HepG2 (cell line): Measurements from ENCODE around the gene FGGY. TPM values are rescaled to one million over a fixed set of nuclear protein-coding genes. Genes with fewer than 3 reads are reported as not detected.

Experiments used
- ATAC-seq: fragments of 200-7000 bp; cut with Tn5 transposase; 3 replicates; pipeline ENCODE4 v1.9.1; 2020; ENCODE audit warnings: mild to moderate bottlenecking, moderate library complexity
- BruUV-seq: library from RNA; stranded (reverse); fragments of 400-500 nt; replicated peaks from 2 replicates; lab custom pipeline; 2021; lab: Mats Ljungman, UMichigan
- CTCF ChIA-PET: fragments of 300-600 bp; formaldehyde crosslinking; extraction: SDS; loops from one replicate; lab custom pipeline; 2021; ENCODE audit warnings: low total read pairs, inconsistent platforms, low intra/inter-chr PET ratio; lab: Yijun Ruan, JAX
- POLR2A ChIA-PET: fragments of 350-600 bp; sonication (Branson Sonifier 250); formaldehyde crosslinking; loops from one replicate; lab custom pipeline; 2020; ENCODE audit warnings: antibody characterized with exemption, inconsistent platforms; lab: Yijun Ruan, JAX
- DNase-seq: peaks from one replicate; pipeline ENCODE4 v3.0.0-alpha.2; 2015; ENCODE audit warnings: low spot score
- FAIRE-seq: peaks from 3 replicates; lab custom pipeline; 2011; peaks lifted over from hg19 to GRCh38; lab: Jason Lieb, UNC
- H2AFZ ChIP-seq: one replicate; pipeline ENCODE4 v1.6.1; 2011; ENCODE audit warnings: low read length, inconsistent platforms
- H3K27ac ChIP-seq: fragments of 300-600 bp; 3 replicates; pipeline ENCODE4 v1.8.0; 2011; ENCODE audit warnings: mixed run types, mild to moderate bottlenecking, mixed read lengths, low read length, inconsistent platforms; ENCODE audit not compliant: insufficient read depth; ENCODE audit errors: extremely low read length
- H3K27me3 ChIP-seq, 2 experiments: fragments of 200-600 bp in 1 of 2; 2 replicates in 1 of 2; 3 replicates in 1 of 2; pipeline versions ENCODE4 v1.6.0 to v1.8.0; 2011; ENCODE audit warnings: low read length in 2 of 2, mild to moderate bottlenecking in 2 of 2, moderate library complexity in 2 of 2, inconsistent platforms in 1 of 2; ENCODE audit not compliant: insufficient read depth in 2 of 2, control insufficient read depth in 1 of 2
- H3K36me3 ChIP-seq, 2 experiments: fragments of 200-600 bp in 1 of 2; replicated peaks in 1 of 2; 2 replicates in 1 of 2; 3 replicates in 1 of 2; pipeline versions ENCODE4 v1.5.1 to v1.8.0; 2011; ENCODE audit warnings: low read length in 2 of 2, inconsistent platforms in 1 of 2; ENCODE audit not compliant: insufficient read depth in 2 of 2, control insufficient read depth in 1 of 2
- H3K4me1 ChIP-seq: 2 replicates; pipeline ENCODE4 v1.5.1; 2012; ENCODE audit warnings: low read length, inconsistent platforms; ENCODE audit not compliant: insufficient read depth
- H3K4me2 ChIP-seq: 2 replicates; pipeline ENCODE4 v1.6.0; 2011; ENCODE audit warnings: low read depth, low read length, inconsistent platforms
- H3K4me3 ChIP-seq, 3 experiments: fragments of 200-600 bp in 1 of 3; sonication (generic), shearing (Covaris generic) in 1 of 3; replicated peaks in 1 of 3; 2 replicates each; pipeline ENCODE4 v1.5.1; 2011 to 2016; ENCODE audit warnings: low read length in 3 of 3, inconsistent platforms in 2 of 3, low read depth in 2 of 3, mild to moderate bottlenecking in 2 of 3, control low read depth in 1 of 3, mixed read lengths in 1 of 3; ENCODE audit not compliant: insufficient read depth in 1 of 3
- H3K79me2 ChIP-seq: one replicate; pipeline ENCODE4 v1.6.1; 2011; ENCODE audit warnings: low read length, inconsistent platforms; ENCODE audit not compliant: insufficient read depth
- H3K9ac ChIP-seq: 2 replicates; pipeline ENCODE4 v1.6.0; 2011; ENCODE audit warnings: mild to moderate bottlenecking, low read depth, low read length, inconsistent platforms; ENCODE audit not compliant: insufficient read depth
- H3K9me3 ChIP-seq: 2 replicates; pipeline ENCODE4 v1.5.1; 2012; ENCODE audit warnings: mild to moderate bottlenecking, low read length
- H4K20me1 ChIP-seq: 2 replicates; pipeline ENCODE4 v1.6.0; 2011; ENCODE audit warnings: inconsistent platforms, mild to moderate bottlenecking, low read length, moderate library complexity; ENCODE audit not compliant: insufficient read depth
- BCL6 ChIP-seq: IDR thresholded peaks from 2 replicates; pipeline ENCODE4 v1.6.1; 2016; ENCODE audit warnings: missing genetic modification reagents, missing compliant biosample characterization
- HNF4A ChIP-seq: sonication (generic); formaldehyde crosslinking; IDR thresholded peaks from 2 replicates; pipeline ENCODE4 v1.4.0; 2020; ENCODE audit warnings: missing genetic modification reagents
- HNF4G ChIP-seq, 2 experiments: sonication (generic) in 1 of 2; formaldehyde crosslinking in 1 of 2; IDR thresholded peaks; 2 replicates each; pipeline versions ENCODE4 v1.4.0 to v1.6.1; 2011 to 2020; ENCODE audit warnings: borderline replicate concordance in 2 of 2, low read depth in 2 of 2, mild to moderate bottlenecking in 2 of 2, low read length in 1 of 2, missing genetic modification reagents in 1 of 2, moderate library complexity in 1 of 2
- KMT2B ChIP-seq: IDR thresholded peaks from 2 replicates; pipeline ENCODE4 v1.6.1; 2016; ENCODE audit warnings: missing genetic modification reagents, missing compliant biosample characterization
- MLLT10 ChIP-seq: sonication (generic); formaldehyde crosslinking; IDR thresholded peaks from 2 replicates; pipeline ENCODE4 v1.4.0; 2020; ENCODE audit warnings: missing genetic modification reagents
- SOX5 ChIP-seq: IDR thresholded peaks from 2 replicates; pipeline ENCODE4 v1.6.1; 2016; ENCODE audit warnings: borderline replicate concordance
- SP1 ChIP-seq, 2 experiments: fragments of 450-650 bp in 1 of 2; sonication (generic) in 1 of 2; formaldehyde crosslinking in 1 of 2; IDR thresholded peaks; 2 replicates each; pipeline versions ENCODE4 v1.4.0 to v1.6.1; 2016 to 2020; ENCODE audit warnings: missing genetic modification reagents in 1 of 2
- SSRP1 ChIP-seq: IDR thresholded peaks from 2 replicates; pipeline ENCODE4 v1.6.1; 2016; ENCODE audit warnings: control low read depth
- TCF7L2 ChIP-seq: IDR thresholded peaks from 2 replicates; pipeline ENCODE4 v1.6.1; 2011; ENCODE audit warnings: mild to moderate bottlenecking, low read depth, low read length, moderate library complexity
- ZNF235 ChIP-seq: sonication (generic); formaldehyde crosslinking; IDR thresholded peaks from 2 replicates; pipeline ENCODE4 v1.8.1; 2023; ENCODE audit warnings: mild to moderate bottlenecking, missing genetic modification reagents, borderline replicate concordance
- ZNF776 ChIP-seq: sonication (generic); formaldehyde crosslinking; IDR thresholded peaks from 2 replicates; pipeline ENCODE4 v1.4.0; 2020; ENCODE audit warnings: mild to moderate bottlenecking, missing genetic modification reagents
- ZNF879 ChIP-seq: sonication (generic); formaldehyde crosslinking; IDR thresholded peaks from 2 replicates; pipeline ENCODE4 v1.8.1; 2023; ENCODE audit warnings: missing genetic modification reagents
- WGBS: methylation state at CpG from one replicate; pipeline ENCODE4 v1.1.6; 2017; ENCODE audit warnings: low lambda C conversion rate; 5-methylcytosine and 5-hydroxymethylcytosine counted together
- in situ Hi-C: cut with HindIII; loops from 2 replicates; pipeline ENCODE4 v1.10.0; 2017; ENCODE audit warnings: low pct_unique_long_range_greater_than_20kb; ENCODE audit not compliant: extremely low pct_ligation_motif_present
- intact Hi-C: fragments of 100-400 bp; cut with micrococcal nuclease; formaldehyde crosslinking; loops from one replicate; pipeline ENCODE4 v1.10.0; 2022; ENCODE audit not compliant: unreplicated experiment
- polyA plus RNA-seq, 8 experiments: library from polyadenylated mRNA; depleted of rRNA in 3 of 8; stranded (reverse) in 7 of 8; unstranded in 1 of 8; fragments of >200 nt; fragmentation: Illumina TruSeq in 4 of 8; extraction: Trizol in 4 of 8; gene quantifications; 2 replicates each; pipeline versions ENCODE4 v1.2.1 to v1.2.3, GENCODE V29; 2011 to 2016; ENCODE audit warnings: low read depth in 4 of 8, missing spikeins in 1 of 8, mixed read lengths in 1 of 8; ENCODE audit not compliant: insufficient read depth in 1 of 8
- total RNA-seq, 5 experiments: library from RNA; depleted of rRNA; stranded (reverse); fragments of >200 nt; fragmentation: Illumina TruSeq; extraction: Trizol; gene quantifications; 2 replicates each; pipeline ENCODE4 v1.2.3, GENCODE V29; 2016; ENCODE audit warnings: low read depth in 1 of 5
- TF ChIP-seq, protein P1 (sequence below): sonication (generic); formaldehyde crosslinking; IDR thresholded peaks from 2 replicates; pipeline ENCODE4 v1.5.0; 2020; ENCODE audit warnings: missing genetic modification reagents

The FGGY gene
- total and polyA plus RNA-seq, 2 of the 13 experiments (the other 11 are each of a cell fraction or from before 2014, with no cell fraction given) = 15.7 to 27.5 TPM

DNA sequence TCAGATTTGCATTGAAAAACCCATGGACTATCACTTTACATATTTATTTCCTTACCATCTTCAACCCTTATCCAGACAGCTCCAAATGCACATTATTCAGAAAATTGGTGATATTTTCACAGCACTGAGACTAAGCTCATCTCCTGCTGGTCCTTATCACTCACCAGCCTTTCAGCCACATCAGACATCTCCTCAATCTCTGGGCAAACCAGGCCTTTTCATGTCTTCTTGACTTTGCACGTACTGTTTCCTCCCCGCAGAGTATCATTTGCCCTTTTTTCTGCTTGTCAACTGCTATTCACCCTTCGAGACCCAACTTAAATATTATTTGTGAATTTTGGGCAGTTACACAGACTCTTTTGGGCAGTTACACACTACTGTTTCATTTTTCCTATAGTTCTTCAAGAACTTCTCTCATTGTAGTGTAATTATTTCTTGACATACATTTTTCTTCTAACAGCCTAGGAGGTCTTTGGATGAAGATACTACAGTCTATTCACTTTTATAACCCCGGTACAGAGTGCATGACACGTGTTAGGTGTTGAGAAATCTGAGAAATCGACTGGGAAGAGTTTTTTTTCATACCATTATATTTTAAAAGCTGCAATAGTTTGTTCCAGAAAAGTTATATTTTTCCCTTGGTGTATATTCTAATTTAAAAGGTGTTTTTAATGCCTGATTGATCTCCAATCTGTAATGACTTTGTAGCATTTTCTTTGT, 98.0 kb downstream of the FGGY start:
- FAIRE-seq = no peak
- POLR2A ChIA-PET = no interaction called here
- no peak for DNase-seq
- no peaks in the 10 kb centered on the region for H3K27me3 ChIP-seq
- no peak overlapping the region for H3K27ac ChIP-seq
- no peak overlapping the region for H3K4me3 ChIP-seq
- H3K9ac ChIP-seq = no peak overlapping the region
- H4K20me1 ChIP-seq = no peaks in the 10 kb centered on the region
- H3K36me3 ChIP-seq = no peaks in the 10 kb centered on the region
- peaks cover 51% of the 10 kb centered on the region for H3K4me1 ChIP-seq
- intact Hi-C loops = no loop called here
- TF ChIP-seq KMT2B (CRISPR knock-in tag) (no peak), SSRP1 (CRISPR knock-in tag) (no peak), SOX5 (CRISPR knock-in tag) (no peak), ZNF879 (no peak), SP1 (IDR thresholded peaks at IDR 0.05) (no peak), SP1 (CRISPR knock-in tag; IDR thresholded peaks at IDR 0.05) (no peak), ZNF776 (CRISPR knock-in tag) (no peak), TCF7L2 (no peak)
- TF ChIP-seq, protein P1, sequence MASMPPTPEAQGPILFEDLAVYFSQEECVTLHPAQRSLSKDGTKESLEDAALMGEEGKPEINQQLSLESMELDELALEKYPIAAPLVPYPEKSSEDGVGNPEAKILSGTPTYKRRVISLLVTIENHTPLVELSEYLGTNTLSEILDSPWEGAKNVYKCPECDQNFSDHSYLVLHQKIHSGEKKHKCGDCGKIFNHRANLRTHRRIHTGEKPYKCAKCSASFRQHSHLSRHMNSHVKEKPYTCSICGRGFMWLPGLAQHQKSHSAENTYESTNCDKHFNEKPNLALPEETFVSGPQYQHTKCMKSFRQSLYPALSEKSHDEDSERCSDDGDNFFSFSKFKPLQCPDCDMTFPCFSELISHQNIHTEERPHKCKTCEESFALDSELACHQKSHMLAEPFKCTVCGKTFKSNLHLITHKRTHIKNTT (CRISPR knock-in tag) = no peak
- no peaks in the 10 kb centered on the region for H3K79me2 ChIP-seq
- no peaks in the 10 kb centered on the region for H3K9me3 ChIP-seq
- ATAC-seq = no peak
- no peak overlapping the region for H2AFZ ChIP-seq
- no TSS peak for BruUV-seq
- in situ Hi-C loops = no loop called here
- 95% methylated on average over 6 of the region's 6 CpGs for whole genome bisulfite sequencing
- H3K4me2 ChIP-seq = no peak overlapping the region
- CTCF ChIA-PET = no interaction called here

DNA sequence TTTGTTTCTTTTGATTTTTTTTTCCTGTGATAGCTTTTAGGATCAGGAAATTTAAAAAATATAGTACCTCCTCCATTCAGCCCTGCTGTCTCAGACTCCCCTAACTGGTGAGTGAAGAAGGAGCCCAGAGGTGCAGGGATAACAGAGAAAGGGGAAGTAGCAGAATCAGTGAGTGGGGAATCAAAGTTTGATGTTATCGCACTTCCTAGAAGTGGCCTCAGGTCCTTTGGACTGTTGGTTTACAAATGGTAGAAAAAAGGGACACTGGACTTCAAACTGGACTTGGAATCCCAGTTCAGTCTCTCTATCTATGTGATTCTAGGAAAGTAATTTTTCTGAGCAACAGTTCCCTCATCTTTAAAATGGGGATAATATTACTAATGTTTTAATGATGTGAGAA, 99.5 kb downstream of the FGGY start:
- Histone ChIP-seq H3K27me3 (no peaks in the 10 kb centered on the region), H3K4me1 (peaks cover 51% of the 10 kb centered on the region), H4K20me1 (no peaks in the 10 kb centered on the region), H3K9me3 (no peaks in the 10 kb centered on the region), H3K27ac (no peak overlapping the region), H3K4me2 (no peak overlapping the region), H3K4me3 (no peak overlapping the region), H3K79me2 (no peaks in the 10 kb centered on the region), H3K9ac (no peak overlapping the region), H2AFZ (no peak overlapping the region), H3K36me3 (no peaks in the 10 kb centered on the region)
- FAIRE-seq = no peak
- BruUV-seq = no TSS peak
- POLR2A ChIA-PET = no interaction called here
- 94% methylated on average over 1 of the region's 1 CpG for WGBS
- no peak for DNase-seq
- in situ Hi-C loops = no loop called here
- intact Hi-C loops = no loop called here
- CTCF ChIA-PET = no interaction called here
- TF ChIP-seq MLLT10 (CRISPR knock-in tag) (no peak), HNF4G (IDR thresholded peaks at IDR 0.05; ENCODE audit: borderline replicate concordance, low read depth, low read length) (0 out of 2 replicates have a peak, but pooled peaks have one; percentile 30), HNF4G (CRISPR knock-in tag; IDR thresholded peaks at IDR 0.05; ENCODE audit: borderline replicate concordance, low read depth) (no peak), HNF4A (CRISPR knock-in tag) (peak; percentile 34; the same call in 1 of the 2 replicates), ZNF235 (no peak), BCL6 (CRISPR knock-in tag) (peak; percentile 52)
- no peak for ATAC-seq
